K562 (cell line): Measurements from ENCODE around the gene AKT2. TPM values are rescaled to one million over a fixed set of nuclear protein-coding genes. Genes with fewer than 3 reads are reported as not detected.

Experiments used
- ATAC-seq: fragments of 200-7000 bp; cut with Tn5 transposase; 3 replicates; pipeline ENCODE4 v1.9.1; 2020; ENCODE audit warnings: moderate library complexity
- BruUV-seq: library from RNA; stranded (reverse); fragments of 400-500 nt; replicated peaks from 2 replicates; lab custom pipeline; 2021; lab: Mats Ljungman, UMichigan
- CTCF ChIA-PET: fragments of 300-600 bp; formaldehyde crosslinking; extraction: SDS; loops from one replicate; lab custom pipeline; 2021; ENCODE audit warnings: low intra/inter-chr PET ratio; lab: Yijun Ruan, JAX
- POLR2A ChIA-PET: fragments of 300-600, 350-650 bp; sonication (Branson Sonifier 250); formaldehyde crosslinking; extraction: SDS; loops from one replicate; lab custom pipeline; 2021; ENCODE audit warnings: antibody characterized with exemption, inconsistent platforms; lab: Yijun Ruan, JAX
- DNase-seq, 4 experiments: peaks; one replicate each; pipeline versions ENCODE4 v3.0.0 to v3.0.0-alpha.2; 2011 to 2018; ENCODE audit warnings: low spot score in 3 of 4, mixed read lengths in 3 of 4; ENCODE audit errors: extremely low read depth in 1 of 4
- FAIRE-seq: peaks from 2 replicates; lab custom pipeline; 2011; peaks lifted over from hg19 to GRCh38; lab: Jason Lieb, UNC
- H2AFZ ChIP-seq: 2 replicates; pipeline ENCODE4 v1.6.0; 2011; ENCODE audit warnings: low read depth, low read length, control low read depth, inconsistent platforms
- H3K27ac ChIP-seq: fragments of 200-600 bp; 3 replicates; pipeline ENCODE4 v1.8.0; 2011; ENCODE audit warnings: low read depth, mild to moderate bottlenecking, control low read depth, inconsistent platforms, low read length, moderate library complexity, mixed read lengths; ENCODE audit errors: extremely low read depth
- H3K27me3 ChIP-seq, 2 experiments: fragments of 300-600 bp in 1 of 2; 2 replicates in 1 of 2; 3 replicates in 1 of 2; pipeline versions ENCODE4 v1.6.0 to v1.8.0; 2011; ENCODE audit warnings: inconsistent platforms in 2 of 2, low read length in 2 of 2, mild to moderate bottlenecking in 1 of 2, mixed read lengths in 1 of 2, moderate library complexity in 1 of 2; ENCODE audit not compliant: control insufficient read depth in 2 of 2, insufficient read depth in 2 of 2
- H3K36me3 ChIP-seq: fragments of 300-600 bp; 3 replicates; pipeline ENCODE4 v1.8.0; 2011; ENCODE audit warnings: mild to moderate bottlenecking, low read length, inconsistent platforms; ENCODE audit not compliant: control insufficient read depth, insufficient read depth
- H3K4me1 ChIP-seq, 2 experiments: fragments of 200-600 bp in 1 of 2; replicated peaks in 1 of 2; 2 replicates in 1 of 2; 3 replicates in 1 of 2; pipeline versions ENCODE4 v1.5.1 to v1.8.0; 2011; ENCODE audit warnings: inconsistent platforms in 2 of 2, low read length in 2 of 2, mild to moderate bottlenecking in 1 of 2, mixed read lengths in 1 of 2, moderate library complexity in 1 of 2; ENCODE audit not compliant: control insufficient read depth in 2 of 2, insufficient read depth in 2 of 2
- H3K4me2 ChIP-seq: 2 replicates; pipeline ENCODE4 v1.6.1; 2011; ENCODE audit warnings: low read length, control low read depth, inconsistent platforms, mixed read lengths; ENCODE audit not compliant: insufficient read depth
- H3K4me3 ChIP-seq: fragments of 200-600 bp; sonication (generic), shearing (Covaris generic); 2 replicates; pipeline ENCODE4 v1.5.1; 2016; ENCODE audit warnings: control low read depth, inconsistent platforms
- H3K79me2 ChIP-seq: fragments of 200-600 bp; 3 replicates; pipeline ENCODE4 v1.8.0; 2011; ENCODE audit warnings: low read length, inconsistent platforms; ENCODE audit not compliant: control insufficient read depth, insufficient read depth
- H3K9ac ChIP-seq, 2 experiments: 2 replicates each; pipeline versions ENCODE4 v1.6.0 to v1.6.1; 2011; ENCODE audit warnings: low read depth in 2 of 2, low read length in 2 of 2, control low read depth in 1 of 2, inconsistent platforms in 1 of 2, mild to moderate bottlenecking in 1 of 2, mixed read lengths in 1 of 2; ENCODE audit not compliant: insufficient read depth in 1 of 2
- H3K9me1 ChIP-seq: one replicate; pipeline ENCODE4 v1.6.0; 2011; ENCODE audit warnings: inconsistent platforms, mild to moderate bottlenecking, low read length, moderate library complexity; ENCODE audit not compliant: control insufficient read depth, insufficient read depth
- H3K9me3 ChIP-seq: replicated peaks from 2 replicates; pipeline ENCODE4 v1.5.1; 2011; ENCODE audit warnings: low read depth, low read length, inconsistent platforms; ENCODE audit not compliant: control insufficient read depth, insufficient read depth
- H4K20me1 ChIP-seq: replicated peaks from 2 replicates; pipeline ENCODE4 v1.6.1; 2011; ENCODE audit warnings: low read length, inconsistent platforms, mixed read lengths; ENCODE audit not compliant: control insufficient read depth, insufficient read depth
- ATF6 ChIP-seq: sonication (generic); formaldehyde crosslinking; IDR thresholded peaks from 2 replicates; pipeline ENCODE4 v1.4.0; 2020; ENCODE audit warnings: mild to moderate bottlenecking, missing genetic modification reagents
- CBX3 ChIP-seq, 2 experiments: IDR thresholded peaks; 1 replicate in 1 of 2; 2 replicates in 1 of 2; pipeline ENCODE4 v1.6.1; 2012; ENCODE audit warnings: inconsistent platforms in 2 of 2, low read length in 2 of 2, borderline replicate concordance in 1 of 2, control low read depth in 1 of 2
- CHCHD3 ChIP-seq: fragments of 250-450 bp; sonication (Bioruptor Pico); IDR thresholded peaks from 2 replicates; pipeline ENCODE4 v2.1.2; 2022; ENCODE audit warnings: mild to moderate bottlenecking
- HDAC8 ChIP-seq: fragments of 450-650 bp; IDR thresholded peaks from 2 replicates; pipeline ENCODE4 v1.6.1; 2016; ENCODE audit warnings: mild to moderate bottlenecking, missing genetic modification characterization, moderate library complexity, missing compliant biosample characterization
- LARP7 ChIP-seq: fragments of 450-650 bp; IDR thresholded peaks from 2 replicates; pipeline ENCODE4 v1.6.1; 2016
- NCOA6 ChIP-seq: fragments of 450-650 bp; IDR thresholded peaks from 2 replicates; pipeline ENCODE4 v1.6.1; 2017; ENCODE audit warnings: mild to moderate bottlenecking
- RBM25 ChIP-seq: fragments of 200-400 bp; formaldehyde crosslinking; IDR thresholded peaks from 2 replicates; pipeline ENCODE4 v1.6.1; 2018; ENCODE audit warnings: low read length, low read depth, moderate library complexity; ENCODE audit not compliant: severe bottlenecking
- TAF1 ChIP-seq: IDR thresholded peaks from 2 replicates; pipeline ENCODE4 v1.6.1; 2011; ENCODE audit warnings: mild to moderate bottlenecking, low read length, moderate library complexity; ENCODE audit not compliant: insufficient read depth, control insufficient read depth, severe bottlenecking; ENCODE audit errors: extremely low read depth
- ZBTB33 ChIP-seq: sonication (generic); formaldehyde crosslinking; IDR thresholded peaks from 2 replicates; pipeline ENCODE4 v1.8.1; 2023; ENCODE audit warnings: mild to moderate bottlenecking, missing genetic modification reagents
- ZNF57 ChIP-seq: fragments of 450-650 bp; formaldehyde crosslinking; IDR thresholded peaks from 2 replicates; pipeline ENCODE4 v1.4.0; 2020; ENCODE audit warnings: mild to moderate bottlenecking, moderate library complexity
- ZSCAN29 ChIP-seq: fragments of 450-650 bp; IDR thresholded peaks from 2 replicates; pipeline ENCODE4 v1.6.1; 2017
- ZSCAN32 ChIP-seq: fragments of 450-650 bp; formaldehyde crosslinking; IDR thresholded peaks from 2 replicates; pipeline ENCODE4 v1.4.0; 2020; ENCODE audit warnings: mild to moderate bottlenecking, moderate library complexity
- WGBS: fragments of 100-300 bp; shearing (Covaris generic); methylation state at CpG from one replicate; pipeline ENCODE4 v1.1.6; 2016; ENCODE audit warnings: low coverage, mixed read lengths; ENCODE audit not compliant: insufficient coverage; ENCODE audit errors: missing lambda C conversion rate; 5-methylcytosine and 5-hydroxymethylcytosine counted together
- in situ Hi-C: fragments of 300-500 bp; cut with MboI; formaldehyde crosslinking; loops from 4 replicates; pipeline ENCODE4 v1.15.0; 2018; ENCODE audit warnings: inconsistent platforms, mixed read lengths
- intact Hi-C: fragments of 100-400 bp; cut with micrococcal nuclease; formaldehyde crosslinking; loops from 2 replicates; pipeline ENCODE4 v1.14.2; 2022
- polyA plus RNA-seq, 8 experiments: library from polyadenylated mRNA; depleted of rRNA in 4 of 8; stranded (reverse) in 5 of 8; unstranded in 3 of 8; fragments of >200 nt; fragmentation: Nextera tagmentation in 2 of 8; fragmentation: Illumina TruSeq in 1 of 8; extraction: Ambion mirVana in 2 of 8; extraction: Trizol in 1 of 8; gene quantifications; 2 replicates each; pipeline versions ENCODE4 v1.2.1 to v1.2.3, GENCODE V29; 2011 to 2014; ENCODE audit warnings: inconsistent platforms in 1 of 8, missing spikeins in 1 of 8
- total RNA-seq, 7 experiments: library from RNA; depleted of rRNA in 6 of 7; stranded (reverse); fragments of >200 nt in 6 of 7; fragmentation: Illumina TruSeq in 2 of 7; extraction: Trizol in 2 of 7; gene quantifications; 2 replicates each; pipeline versions ENCODE4 v1.2.1 to v1.2.3, GENCODE V29; 2011 to 2021; ENCODE audit warnings: low replicate concordance in 1 of 7

The AKT2 gene
- total and polyA plus RNA-seq, 9 of the 15 experiments (the other 6 are each of a cell fraction or from before 2014, with no cell fraction given): 1.1 to 132 (median 67.7) TPM

GRCh38 chr19:40223135-40223822 lies 61.9 kb downstream of the AKT2 start:
- DNase-seq: no peak
- FAIRE-seq: no peak

More at GRCh38 chr19:40223135-40223822, 61.9 kb downstream of the AKT2 start:
- WGBS: 82% methylated on average over 10 of the region's 48 CpGs
- intact Hi-C loops: loop anchor here (2.0 kb wide), 1 partner anchor 84 kb away; no protein-coding TSS in a partner anchor
- in situ Hi-C loops: loop anchor here (5.0 kb wide), 1 partner anchor 76 kb away; no protein-coding TSS in a partner anchor
- peaks cover 12 to 34% of the 10 kb centered on the region in 2 experiments; a peak in 4 of 5 replicates for H3K4me1 ChIP-seq
- H3K4me2 ChIP-seq: no peak overlapping the region
- no peaks in the 10 kb centered on the region for H3K9me1 ChIP-seq
- no peak overlapping the region for H3K9ac ChIP-seq
- H3K27me3 ChIP-seq: peaks cover 0 to 3% of the 10 kb centered on the region in 2 experiments; a peak in 1 of 5 replicates
- BruUV-seq: no TSS peak
- no peaks in the 10 kb centered on the region for H3K79me2 ChIP-seq
- TF ChIP-seq TAF1: no peak
- TF ChIP-seq HDAC8: no peak
- TF ChIP-seq ZBTB33: peak; percentile 82; the same call in 1 of the 2 replicates
- no peak for TF ChIP-seq ATF6 (CRISPR knock-in tag)
- no peak for TF ChIP-seq ZSCAN29
- TF ChIP-seq RBM25: peak; percentile 15
- TF ChIP-seq LARP7: no peak
- TF ChIP-seq NCOA6: no peak
- no peak for TF ChIP-seq CHCHD3 (CRISPR knock-in tag)
- TF ChIP-seq ZSCAN32: no peak
- no peak for TF ChIP-seq ZNF57 (CRISPR knock-in tag)
- no peak for TF ChIP-seq CBX3 (IDR thresholded peaks at IDR 0.05; ENCODE audit: borderline replicate concordance in 1 of 2, low read length in 2 of 2)
- POLR2A ChIA-PET: interaction anchor here (1.0 kb wide), 1 partner anchor 23 kb away, joined by 3 read pairs; no protein-coding TSS in a partner anchor
- ATAC-seq: no peak
- H3K4me3 ChIP-seq: no peak overlapping the region
- H2AFZ ChIP-seq: no peak overlapping the region
- H3K9me3 ChIP-seq: peaks cover 4% of the 10 kb centered on the region; the same call in 1 of the 2 replicates
- no peak overlapping the region for H3K27ac ChIP-seq
- CTCF ChIA-PET: interaction anchor here (1.6 to 3.3 kb wide), 2 partner anchors 68 to 83 kb away, joined by 9 to 24 read pairs; no protein-coding TSS in a partner anchor
- H4K20me1 ChIP-seq: no peaks in the 10 kb centered on the region; the same call in 1 of the 2 replicates
- no peaks in the 10 kb centered on the region for H3K36me3 ChIP-seq
